Stimulated activated CD8-positive, alpha-beta memory T cell treated with anti-CD3 and anti-CD28 coated beads, Interleukin-12 subunit alpha, Interleukin-12 subunit beta, amount 100 ng/mL, for 4 hours (primary cell): Measurements from ENCODE around the gene RBMXL3.
"Not testable (repeated sequence)": the region's sequence is repeated elsewhere in the genome, so short reads cannot be mapped to it uniquely, and the experiment has no call there.

Experiments used
- DNase-seq: peaks from one replicate; pipeline ENCODE4 v3.0.0-alpha.2; 2020; ENCODE audit warnings: low read depth

RBMXL3 gene

DNA sequence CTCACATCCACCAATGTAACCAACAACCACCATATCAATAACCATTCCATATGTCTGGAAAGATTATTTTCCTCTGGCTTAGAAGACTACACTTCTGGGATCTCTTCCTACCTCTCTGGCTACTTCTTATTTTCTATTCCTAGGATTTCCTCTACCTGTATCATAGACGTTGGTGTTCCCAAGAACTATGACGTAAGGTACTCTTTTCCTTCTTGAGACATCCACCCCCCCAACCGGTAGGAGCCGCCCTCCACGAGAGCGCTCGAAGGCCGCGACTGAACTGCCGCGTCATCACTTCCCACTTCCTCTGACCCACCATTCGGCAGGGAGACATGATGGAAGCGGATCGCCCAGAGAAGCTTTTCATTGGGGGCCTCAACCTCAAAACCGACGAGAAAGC, at the start of gene RBMXL3:
Gene RBMXL3 (plus strand): TSS at position 301 of the 400 bp plus-strand sequence. CDS start 32 bp downstream, at position 333.
- no peak for DNase-seq

DNA sequence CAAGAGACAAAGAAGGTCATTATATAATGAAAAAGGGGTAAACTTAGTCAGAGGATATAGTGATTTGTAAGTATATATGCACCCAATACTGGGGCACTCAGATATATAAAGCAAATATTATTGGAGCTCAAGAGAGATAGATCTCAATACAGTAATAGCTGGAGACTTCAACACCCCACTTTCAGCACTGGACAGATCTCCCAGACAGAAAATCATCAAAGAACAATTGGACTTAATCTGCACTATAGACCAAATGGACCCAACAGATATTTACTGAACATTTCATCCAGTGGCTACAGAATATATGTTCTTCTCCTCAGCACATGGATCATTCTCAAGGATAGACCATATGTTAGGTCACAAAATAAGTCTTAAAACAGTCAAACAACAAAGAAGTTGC, 47.2 kb upstream of the RBMXL3 start:
- DNase-seq = no peak

DNA sequence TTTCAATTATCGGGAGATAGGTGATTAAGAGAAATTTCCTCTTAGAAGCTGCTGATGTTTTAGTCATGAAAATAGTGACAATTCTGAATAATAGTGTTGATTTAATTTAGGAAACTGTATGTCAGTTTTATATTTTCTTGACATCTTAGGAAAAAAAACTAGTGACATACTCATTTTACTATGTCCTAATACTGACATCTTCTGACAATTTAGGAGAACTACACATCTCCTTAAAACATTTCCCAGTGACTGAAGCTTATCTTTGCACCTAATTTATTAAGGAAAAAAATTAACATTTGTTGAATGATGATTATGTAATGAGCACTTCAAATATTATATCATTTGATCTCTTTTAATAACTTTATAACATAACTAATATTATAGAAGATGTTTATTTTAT, 42.0 kb upstream of the RBMXL3 start:
- DNase-seq = no peak

DNA sequence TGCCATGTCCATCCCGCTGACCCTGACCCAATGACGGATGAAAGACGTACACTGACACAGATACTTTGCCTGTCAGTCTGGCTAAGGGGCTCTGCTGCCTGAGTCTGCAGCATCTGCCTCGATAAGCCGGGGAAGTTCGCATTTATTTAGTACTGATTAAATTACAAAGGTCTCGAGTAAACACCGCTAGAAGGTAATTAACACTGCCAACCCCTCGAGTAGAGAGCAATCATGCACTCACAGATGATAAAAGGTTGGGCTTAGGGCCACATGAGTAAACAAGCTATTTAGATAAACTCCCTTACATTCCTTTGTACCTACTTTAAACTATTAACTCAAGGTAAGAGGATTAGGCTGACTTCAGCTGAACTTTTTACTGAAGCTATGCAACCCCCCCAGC, 16.0 kb upstream of the RBMXL3 start:
- DNase-seq = no peak

DNA sequence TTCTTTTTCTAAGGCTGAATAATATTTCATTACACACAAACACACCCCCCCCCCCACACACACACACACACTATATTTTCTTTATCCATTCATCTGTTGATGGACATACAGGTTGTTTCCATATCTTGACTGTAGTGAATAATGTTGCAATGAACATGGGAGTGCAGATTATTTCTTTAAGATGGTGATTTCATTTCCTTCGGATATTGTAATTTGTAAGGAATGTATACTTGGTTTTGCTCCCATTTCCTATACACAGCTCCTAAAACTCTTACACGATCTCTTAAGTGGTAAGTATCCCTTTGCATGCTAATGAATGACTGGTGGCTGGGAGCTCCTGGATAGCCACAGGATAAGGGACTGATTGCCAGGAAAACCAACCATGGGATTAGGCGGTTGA, 14.7 kb upstream of the RBMXL3 start:
- DNase-seq = no peak

DNA sequence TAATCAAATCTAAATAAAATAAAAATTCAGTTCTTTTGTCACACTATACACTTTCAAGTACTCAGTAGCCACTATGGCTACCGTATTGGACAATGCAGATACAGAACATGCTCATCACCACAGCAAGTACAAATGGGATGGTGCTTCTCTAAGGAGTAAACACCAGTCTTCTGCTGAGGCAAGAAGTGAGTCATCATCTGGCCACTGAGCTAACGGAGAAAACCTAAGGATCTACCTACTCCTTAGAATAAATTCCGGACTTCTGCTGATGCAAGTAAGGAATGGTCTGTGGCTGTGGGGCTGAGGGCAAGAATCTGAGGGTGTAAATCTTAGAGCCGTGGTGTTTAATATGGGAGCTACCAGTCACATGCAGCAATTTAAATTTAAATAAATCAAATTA, 11.3 kb upstream of the RBMXL3 start:
- DNase-seq = no peak

DNA sequence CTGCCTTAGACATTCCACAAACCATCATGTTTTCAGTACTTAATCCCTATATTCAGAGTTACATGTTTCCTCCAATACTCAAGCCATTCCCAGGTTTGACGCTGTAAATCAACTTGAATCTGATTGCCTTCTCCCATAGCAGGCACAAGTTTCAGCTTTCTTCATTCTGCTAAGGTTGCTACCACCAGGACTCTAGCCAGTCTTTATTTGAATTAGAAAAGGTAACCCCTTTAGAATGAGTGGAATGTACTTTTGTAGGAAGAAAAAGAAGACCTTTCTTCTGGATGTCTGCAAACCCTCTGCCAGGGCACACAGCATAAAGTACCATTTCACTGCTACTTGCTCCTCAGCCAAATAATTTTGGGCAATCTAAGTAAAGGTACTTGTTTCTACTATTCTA, 10.7 kb upstream of the RBMXL3 start:
- DNase-seq = no peak

DNA sequence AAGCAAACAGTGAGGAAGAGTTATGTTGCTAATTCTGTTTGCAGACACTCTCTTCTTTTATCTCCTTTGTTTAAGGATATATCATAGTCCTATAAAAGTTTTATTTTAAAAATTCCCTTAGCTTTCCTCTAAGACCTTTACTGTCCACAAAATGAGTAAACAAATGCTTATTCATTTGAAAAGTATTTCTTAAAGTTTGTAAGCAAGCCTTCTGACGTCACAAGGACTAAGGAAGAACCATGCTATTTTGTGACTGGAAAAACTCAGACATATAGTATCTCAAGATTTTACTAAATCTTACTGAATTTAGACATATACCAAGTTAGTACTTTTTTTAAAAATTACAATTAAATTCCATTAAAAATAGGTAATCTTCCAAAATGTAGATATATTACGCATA, 5.2 kb upstream of the RBMXL3 start:
- DNase-seq = no peak

DNA sequence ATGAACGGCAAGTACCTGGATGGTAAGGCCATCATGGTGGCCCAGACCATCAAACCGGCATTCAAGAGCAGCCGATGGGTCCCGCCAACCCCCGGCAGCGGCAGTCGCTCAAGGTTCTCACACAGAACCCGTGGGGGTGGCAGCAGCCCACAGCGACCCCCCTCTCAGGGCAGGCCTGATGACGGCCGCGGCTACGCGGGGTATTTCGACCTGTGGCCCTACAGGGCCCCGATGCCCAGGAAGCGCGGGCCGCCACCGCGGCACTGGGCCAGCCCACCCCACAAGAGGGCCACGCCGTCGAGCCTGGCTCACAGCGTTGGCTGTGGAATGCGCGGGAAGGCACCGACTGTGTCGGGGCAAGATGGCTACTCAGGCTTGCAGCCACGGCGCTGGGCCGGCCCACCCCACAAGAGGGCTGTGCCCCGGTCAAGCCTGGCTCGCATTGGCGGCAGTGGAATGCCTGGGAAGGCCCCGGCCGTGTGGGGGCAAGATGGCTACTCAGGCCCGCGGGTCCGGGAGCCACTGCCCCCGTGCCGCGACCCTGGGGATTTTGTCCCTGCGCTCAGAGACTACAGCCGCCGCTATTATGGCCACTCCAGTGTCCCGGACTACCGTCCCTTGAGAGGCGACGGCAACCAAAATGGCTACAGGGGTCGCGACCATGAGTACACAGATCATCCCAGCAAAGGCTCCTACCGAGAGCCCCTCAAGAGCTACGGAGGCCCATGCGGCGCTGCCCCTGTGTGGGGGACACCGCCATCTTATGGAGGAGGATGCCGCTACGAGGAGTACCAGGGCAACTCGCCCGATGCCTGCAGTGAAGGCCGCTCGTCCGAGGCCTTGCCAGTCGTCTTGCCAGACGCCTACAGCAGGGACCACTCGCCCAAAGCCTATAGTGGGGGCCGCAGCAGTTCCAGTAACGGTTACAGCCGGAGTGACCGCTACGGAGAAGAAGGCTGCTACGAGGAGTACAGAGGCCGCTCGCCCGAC, 731 bp downstream of the RBMXL3 start:
- no peak for DNase-seq

DNA sequence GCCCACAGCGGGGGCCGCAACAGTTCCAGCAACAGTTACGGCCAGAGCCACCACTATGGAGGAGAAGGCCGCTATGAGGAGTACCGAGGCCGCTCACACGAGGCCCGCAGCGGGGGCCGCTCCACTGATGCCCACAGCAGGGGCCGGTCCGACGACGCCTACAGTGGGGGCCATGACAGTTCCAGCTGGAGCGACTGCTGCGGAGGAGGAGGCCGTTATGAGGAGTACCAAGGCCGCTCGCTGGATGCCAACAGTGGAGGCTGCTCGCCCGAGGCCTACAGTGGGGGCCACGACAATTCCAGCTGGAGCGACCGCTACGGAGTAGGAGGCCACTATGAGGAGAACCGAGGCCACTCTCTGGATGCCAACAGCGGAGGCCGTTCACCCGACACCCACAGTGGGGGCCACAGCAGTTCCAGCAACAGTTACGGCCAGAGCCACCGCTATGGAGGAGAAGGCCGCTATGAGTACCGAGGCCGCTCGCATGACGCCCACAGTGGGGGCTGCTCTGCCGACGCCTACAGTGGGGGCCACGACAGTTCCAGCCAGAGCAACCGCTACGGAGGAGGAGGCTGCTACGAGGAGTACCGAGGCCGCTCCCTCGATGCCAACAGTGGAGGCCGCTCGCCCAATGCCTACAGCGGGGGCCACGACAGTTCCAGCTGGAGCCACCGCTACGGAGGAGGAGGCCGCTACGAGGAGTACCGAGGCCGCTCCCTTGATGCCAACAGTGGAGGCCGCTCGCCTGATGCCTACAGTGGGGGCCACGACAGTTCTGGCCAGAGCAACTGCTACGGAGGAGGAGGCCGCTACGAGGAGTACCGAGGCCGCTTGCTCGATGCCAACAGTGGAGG, 1.7 kb downstream of the RBMXL3 start:
- DNase-seq = no peak

DNA sequence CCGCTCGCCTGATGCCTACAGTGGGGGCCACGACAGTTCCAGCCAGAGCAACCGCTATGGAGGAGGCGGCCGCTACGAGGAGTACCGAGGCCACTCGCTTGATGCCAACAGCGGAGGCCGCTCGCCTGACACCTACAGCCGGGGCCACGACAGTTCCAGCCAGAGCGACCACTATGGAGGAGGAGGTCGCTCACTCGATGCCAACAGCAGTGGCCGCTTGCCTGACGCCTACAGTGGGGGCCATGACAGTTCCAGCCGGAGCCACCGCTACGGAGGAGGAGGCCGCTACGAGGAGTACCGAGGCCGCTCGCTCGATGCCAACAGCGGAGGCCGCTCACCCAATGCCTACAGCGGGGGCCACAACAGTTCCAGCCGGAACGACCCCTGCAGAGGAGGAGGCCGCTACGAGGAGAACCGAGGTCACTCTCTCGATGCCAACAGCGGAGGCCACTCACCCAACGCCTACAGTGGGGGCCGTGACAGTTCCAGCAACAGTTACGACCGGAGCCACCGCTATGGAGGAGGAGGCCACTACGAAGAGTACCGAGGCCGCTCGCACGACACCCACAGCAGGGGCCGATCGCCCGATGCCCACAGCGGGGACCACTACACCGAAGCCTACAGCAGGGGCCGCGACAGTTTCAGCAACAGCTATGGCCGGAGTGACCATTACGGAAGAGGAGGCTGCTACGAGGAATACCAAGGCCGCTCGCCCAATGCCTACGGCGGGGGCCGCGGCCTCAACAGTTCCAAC, 2.5 kb downstream of the RBMXL3 start:
- no peak for DNase-seq

DNA sequence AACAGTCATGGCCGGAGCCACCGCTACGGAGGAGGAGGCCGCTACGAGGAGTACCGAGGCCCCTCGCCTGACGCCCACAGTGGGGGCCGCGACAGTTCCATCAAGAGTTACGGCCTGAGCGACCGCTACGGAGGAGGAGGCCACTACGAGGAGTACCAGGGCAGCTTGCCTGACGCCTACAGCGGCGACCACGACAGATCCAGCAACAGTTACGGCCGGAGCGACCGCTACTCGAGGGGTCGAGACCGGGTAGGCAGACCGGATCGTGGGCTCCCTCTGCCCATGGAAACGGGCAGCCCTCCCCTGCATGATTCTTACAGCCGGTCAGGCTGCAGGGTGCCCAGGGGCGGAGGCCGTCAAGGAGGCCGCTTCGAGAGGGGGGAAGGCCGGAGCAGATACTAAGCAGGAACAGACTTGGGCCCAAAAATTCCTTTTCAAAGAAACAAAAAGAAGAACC, 3.1 kb downstream of the RBMXL3 start:
- DNase-seq = no peak

DNA sequence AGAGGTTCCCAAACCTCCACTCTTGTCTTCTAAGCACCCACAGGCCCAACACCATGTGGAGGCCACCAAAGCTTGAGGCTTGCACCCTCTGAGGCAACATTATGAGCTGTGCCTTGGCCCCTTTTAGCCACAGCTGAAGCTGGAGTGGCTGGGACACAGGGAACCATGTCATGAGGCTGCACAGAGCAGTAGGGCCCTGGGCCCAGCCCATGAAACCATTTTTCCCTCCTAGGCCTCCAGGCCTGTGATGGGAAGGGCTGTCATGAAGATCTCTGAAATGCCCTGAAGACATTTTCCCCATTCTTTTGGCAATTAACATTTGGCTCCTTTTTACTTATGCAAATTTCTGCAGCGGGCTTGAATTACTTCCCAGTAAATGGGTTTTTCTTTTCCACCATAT, 14.8 kb downstream of the RBMXL3 start:
- DNase-seq = no peak

DNA sequence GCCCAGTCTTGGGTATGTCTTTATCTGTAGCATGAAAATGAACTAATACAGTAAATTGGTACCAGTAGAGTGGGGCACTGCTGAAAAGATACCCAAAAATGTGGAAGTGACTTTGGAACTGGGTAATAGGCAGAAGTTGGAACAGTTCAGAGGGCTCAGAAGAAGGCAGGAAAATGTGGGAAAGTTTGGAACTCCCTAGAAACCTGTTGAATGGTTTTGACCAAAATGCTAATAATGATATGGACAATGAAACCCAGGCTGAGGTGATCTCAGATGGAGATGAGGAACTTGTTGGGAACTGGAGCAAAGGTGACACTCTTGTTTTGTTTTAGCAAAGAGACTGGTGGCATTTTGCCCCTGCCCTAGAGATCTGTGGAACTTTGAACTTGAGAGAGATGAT, 20.3 kb downstream of the RBMXL3 start:
- not testable (repeated sequence) for DNase-seq

DNA sequence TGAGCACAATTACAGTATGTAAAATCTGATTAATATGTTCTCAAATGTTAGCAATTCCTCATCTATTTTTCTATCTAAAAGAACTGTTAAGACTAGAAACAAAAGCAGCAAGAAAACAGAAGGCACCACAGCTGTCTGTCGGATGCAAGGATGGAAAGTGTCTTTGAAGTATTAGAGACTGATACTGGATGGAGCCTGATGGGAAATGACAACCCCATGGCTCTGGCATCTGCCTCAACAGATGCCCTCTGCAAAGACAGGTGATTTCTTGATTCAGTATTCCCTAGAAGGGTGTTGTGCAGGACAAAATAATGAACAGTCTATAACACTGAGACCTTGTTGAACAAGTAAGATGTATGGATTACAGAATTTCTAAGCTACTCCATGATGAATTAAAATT, 24.9 kb downstream of the RBMXL3 start:
- no peak for DNase-seq

DNA sequence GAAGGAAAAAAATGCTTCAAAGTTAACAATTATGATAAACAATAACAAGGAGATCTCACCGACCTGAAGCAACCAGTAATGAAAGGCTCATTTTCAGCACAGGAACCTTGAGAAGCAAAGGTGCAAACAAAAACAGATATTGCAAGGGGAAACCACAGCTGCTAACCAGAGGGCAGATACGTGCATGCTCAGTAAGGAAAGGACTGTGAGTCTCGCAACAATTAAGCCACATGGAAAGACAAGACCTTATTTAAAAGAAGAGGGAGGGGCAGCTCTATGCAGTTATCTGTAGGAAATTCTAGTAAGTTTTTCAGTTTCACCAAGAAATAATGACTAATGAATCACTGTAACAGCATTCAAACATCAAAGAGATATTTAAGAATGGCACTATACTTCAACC, 25.4 kb downstream of the RBMXL3 start:
- no peak for DNase-seq

DNA sequence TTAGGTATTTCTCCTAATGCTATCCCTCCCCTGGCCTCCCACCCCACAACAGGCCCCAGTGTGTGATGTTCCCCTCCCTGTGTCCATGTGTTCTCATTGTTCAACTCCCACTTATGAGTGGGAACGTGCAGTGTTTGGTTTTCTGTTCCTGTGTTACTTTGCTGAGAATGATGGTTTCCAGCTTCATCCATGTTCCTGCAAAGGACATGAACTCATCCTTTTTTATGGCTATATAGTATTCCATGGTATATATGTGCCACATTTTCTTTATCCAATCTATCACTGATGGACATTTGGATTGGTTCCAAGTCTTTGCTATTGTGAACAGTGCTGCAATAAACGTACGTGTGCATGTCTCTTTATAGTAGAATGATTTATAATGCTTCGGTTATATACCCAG, 28.1 kb downstream of the RBMXL3 start:
- not testable (repeated sequence) for DNase-seq

DNA sequence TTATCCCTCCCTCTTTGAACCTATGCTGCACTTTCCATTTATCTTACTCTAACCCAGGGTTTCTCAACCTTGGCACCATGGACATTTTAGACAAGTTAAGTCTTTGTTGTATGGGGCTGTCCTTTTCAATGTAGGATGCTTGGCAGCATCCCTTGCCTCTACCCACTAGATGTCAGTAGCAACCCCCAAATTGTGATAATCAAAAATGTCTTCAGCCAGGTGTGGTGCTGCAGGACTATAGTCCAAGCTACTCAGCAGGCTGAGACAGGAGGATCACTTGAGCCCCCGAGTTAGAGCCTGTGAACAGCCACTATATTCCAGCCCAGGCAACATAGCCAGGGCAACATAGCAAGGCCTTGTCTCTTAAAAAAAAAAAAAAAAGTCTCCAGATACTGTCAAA, 37.7 kb downstream of the RBMXL3 start:
- DNase-seq = no peak

DNA sequence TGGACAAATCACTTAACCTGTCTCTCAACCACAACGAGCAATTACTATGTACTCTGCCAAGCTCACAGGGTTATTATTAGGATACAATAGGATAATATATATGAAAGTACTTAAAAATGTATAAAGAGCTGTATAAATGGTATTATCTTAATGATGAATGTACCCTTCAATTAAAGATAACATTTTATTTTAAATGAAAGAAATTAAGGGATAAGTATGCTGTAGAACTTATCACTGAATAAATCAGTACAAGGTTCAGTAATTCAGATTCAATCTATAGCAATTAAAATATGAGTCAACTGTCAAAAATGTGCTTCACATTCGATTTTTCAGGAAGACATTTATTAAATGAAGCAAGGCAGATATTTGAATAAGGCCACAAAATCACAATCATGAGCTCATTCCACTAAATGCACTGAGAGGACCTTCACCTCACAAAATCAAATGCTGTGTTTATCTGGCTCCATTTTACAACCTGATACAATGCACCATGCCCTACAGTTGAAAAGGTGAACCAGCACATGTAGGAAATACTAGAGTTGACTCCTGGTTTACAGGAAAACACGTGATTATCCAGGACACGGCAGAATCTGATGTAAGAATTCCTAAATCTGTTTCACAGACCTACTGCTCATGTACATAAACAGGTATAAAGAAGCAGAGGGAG, 40.3 kb downstream of the RBMXL3 start:
- no peak for DNase-seq

DNA sequence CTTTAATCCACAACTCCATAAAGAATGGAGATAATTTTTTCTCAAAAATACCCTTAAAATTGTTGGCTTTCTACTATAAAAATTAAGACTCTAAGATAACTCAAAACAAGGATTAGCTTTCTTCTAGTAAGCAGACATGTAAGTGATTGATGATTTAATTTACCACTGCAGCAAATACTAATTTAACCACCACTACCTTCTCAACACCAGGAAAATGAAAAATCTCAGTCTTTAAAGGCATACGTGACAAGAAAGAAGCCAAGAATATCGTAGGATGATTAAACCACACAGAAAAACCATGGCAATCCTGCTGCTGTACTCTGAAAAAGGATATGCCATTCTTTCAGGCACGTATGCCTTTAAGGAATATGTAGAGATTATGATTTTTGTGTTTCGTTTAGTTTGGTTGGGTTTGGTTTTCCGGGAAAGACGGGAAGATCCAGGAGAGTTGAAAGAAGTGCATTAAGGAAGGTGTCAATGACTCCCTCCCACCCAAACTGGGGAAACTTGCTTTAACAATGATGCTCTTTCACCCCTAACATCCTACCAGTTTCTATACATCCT, 43.8 kb downstream of the RBMXL3 start:
- no peak for DNase-seq
